Measurements from ENCODE around the gene B4GALT7. TPM values are rescaled to one million over a fixed set of nuclear protein-coding genes. Genes with fewer than 3 reads are reported as not detected.

The B4GALT7 gene
- 24.7 and 53.7 TPM in 2 replicates for total RNA-seq

GRCh38 chr5:177599731-177600507 is at the start of gene B4GALT7:
Gene B4GALT7, plus strand, starts transcription at chr5:177600132. Its CDS starts 79 bp downstream, at chr5:177600211.

GRCh38 chr5:177554474-177555111 is 45.3 kb upstream of the B4GALT7 start, which contains the start of gene FAM193B:
Gene FAM193B, minus strand, starts transcription at chr5:177554563. Its CDS starts 105 bp downstream, at chr5:177554458.

GRCh38 chr5:177592010-177592834 is 7.7 kb upstream of the B4GALT7 start, which contains the start of gene TMED9:
Gene TMED9, plus strand, starts transcription at chr5:177592203. Its CDS starts 12 bp downstream, at chr5:177592215.

Other genes with a start within 250 kb of the B4GALT7 start
- gene LMAN2, start 248.5 kb upstream of the B4GALT7 start, total RNA-seq: 295 and 378 TPM in 2 replicates
- gene RGS14, start 242.2 kb upstream of the B4GALT7 start, total RNA-seq: 8.2 and 15.1 TPM in 2 replicates
- 0.43 TPM in 1 of 2 replicates, not detected in the other for gene SLC34A1, start 215.7 kb upstream of the B4GALT7 start, total RNA-seq
- gene PFN3, start 199.5 kb upstream of the B4GALT7 start, total RNA-seq: not detected in 2 replicates
- 13.2 and 15.9 TPM in 2 replicates for gene F12, start 190.6 kb upstream of the B4GALT7 start, total RNA-seq
- 19.4 and 32.8 TPM in 2 replicates for gene GRK6, start 173.5 kb upstream of the B4GALT7 start, total RNA-seq
- gene PRR7, start 153.3 kb upstream of the B4GALT7 start, total RNA-seq: 5.3 and 10.0 TPM in 2 replicates
- 39.6 and 130 TPM in 2 replicates for gene DBN1, start 126.5 kb upstream of the B4GALT7 start, total RNA-seq
- gene PDLIM7, start 102.5 kb upstream of the B4GALT7 start, total RNA-seq: 25.8 and 86.8 TPM in 2 replicates
- 0.85 and 1.7 TPM in 2 replicates for gene DOK3, start 90.3 kb upstream of the B4GALT7 start, total RNA-seq
- 65.9 and 106 TPM in 2 replicates for gene DDX41, start 83.2 kb upstream of the B4GALT7 start, total RNA-seq
- gene FAM193B, start 45.6 kb upstream of the B4GALT7 start, total RNA-seq: 9.8 and 14.2 TPM in 2 replicates
- 121 and 141 TPM in 2 replicates for gene TMED9, start 7.9 kb upstream of the B4GALT7 start, total RNA-seq
- 0.72 and 1.3 TPM in 2 replicates for gene FAM153A, start 182.8 kb downstream of the B4GALT7 start, total RNA-seq

Measured in tracheal epithelial cell (primary cell).